Hematopoietic multipotent progenitor cell treated with erythropoietin and hydrocortisone succinate and interleukin-3 and kit ligand, for 6 days (in vitro differentiated cells): ENCODE data around the gene MCF2L.

Experiments used
- DNase-seq: peaks from one replicate; pipeline ENCODE4 v3.0.0-alpha.2; 2015

Gene MCF2L

DNA sequence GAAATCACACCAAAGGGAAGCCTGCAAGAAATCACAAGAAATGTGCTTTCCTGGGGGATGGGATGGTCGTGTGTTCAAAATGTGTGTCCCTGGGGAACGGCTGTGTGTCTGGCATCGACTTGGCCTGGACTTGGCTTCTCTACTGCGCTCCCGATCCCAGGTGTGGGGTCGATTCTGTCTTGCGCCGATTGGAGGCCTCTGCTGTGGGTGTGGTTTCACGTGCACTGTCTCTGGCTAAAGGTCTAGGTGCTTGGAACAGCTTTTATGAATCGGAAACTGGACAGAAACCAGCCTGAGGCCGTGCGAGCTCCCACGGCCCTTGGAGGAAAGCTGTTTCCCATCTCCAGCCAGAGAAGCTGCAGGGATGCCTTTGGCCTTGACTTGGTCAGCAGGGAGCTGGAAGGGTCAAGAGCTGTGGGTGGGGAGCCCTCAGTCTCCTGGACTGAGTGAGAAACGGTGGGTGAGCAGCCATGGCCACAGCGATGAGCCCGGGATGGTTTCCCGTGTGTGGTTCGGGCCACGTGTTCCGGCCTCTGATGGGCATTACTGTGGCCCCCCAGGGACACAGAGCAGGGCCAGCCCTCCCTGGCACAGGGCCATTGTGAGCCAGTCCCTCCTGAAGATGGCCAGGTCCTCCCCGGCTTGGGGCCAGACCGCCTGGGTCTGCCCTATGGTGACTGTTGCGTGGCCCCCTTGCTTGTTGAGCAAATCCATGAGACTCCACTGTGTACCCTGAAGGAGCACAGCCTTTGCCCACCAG lies 29.7 kb downstream of the MCF2L start:
- DNase-seq, result no peak

DNA sequence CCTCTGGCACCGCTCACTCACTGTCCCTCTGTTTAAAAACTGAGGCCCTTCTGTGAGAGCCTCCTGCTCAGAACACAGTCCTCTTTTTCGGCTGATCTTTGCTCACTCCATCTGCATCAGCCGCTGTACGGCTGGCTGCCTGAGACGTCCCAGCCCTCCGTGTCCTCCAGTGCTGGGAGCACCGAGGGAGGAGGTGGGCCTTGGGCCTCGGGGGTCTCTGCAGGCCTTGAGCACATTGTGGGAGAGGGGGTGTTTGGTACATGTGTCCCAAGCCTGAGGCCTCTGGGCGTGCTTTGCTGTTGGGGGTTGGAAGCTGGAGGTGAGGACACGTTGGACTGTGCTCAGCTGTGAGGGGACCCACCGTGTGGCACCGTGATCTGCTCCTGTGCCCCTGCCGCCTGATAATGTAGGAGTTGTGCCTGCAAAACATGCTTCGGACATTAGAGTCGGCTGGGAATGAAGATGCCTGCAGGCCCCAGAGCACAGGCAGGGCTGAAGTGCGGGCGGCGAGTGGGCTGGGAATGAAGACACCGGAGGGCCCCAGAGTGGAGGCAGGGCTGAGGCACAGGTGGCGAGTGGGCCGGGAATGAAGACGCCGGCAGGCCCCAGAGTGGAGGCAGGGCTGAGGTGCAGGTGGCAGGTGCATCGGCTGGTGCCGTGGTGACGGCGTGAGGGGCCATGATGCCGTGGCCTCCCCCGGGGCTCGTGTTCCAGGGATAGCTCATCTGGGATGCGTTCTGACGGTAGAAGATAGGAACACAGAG lies 30.6 kb downstream of the MCF2L start:
- DNase-seq, result no peak

GRCh38 chr13:113000575-113000974 lies 31.6 kb downstream of the MCF2L start:
- no peak for DNase-seq

GRCh38 chr13:113001241-113002140 lies 32.5 kb downstream of the MCF2L start:
- DNase-seq, result peak; percentile 28

DNA sequence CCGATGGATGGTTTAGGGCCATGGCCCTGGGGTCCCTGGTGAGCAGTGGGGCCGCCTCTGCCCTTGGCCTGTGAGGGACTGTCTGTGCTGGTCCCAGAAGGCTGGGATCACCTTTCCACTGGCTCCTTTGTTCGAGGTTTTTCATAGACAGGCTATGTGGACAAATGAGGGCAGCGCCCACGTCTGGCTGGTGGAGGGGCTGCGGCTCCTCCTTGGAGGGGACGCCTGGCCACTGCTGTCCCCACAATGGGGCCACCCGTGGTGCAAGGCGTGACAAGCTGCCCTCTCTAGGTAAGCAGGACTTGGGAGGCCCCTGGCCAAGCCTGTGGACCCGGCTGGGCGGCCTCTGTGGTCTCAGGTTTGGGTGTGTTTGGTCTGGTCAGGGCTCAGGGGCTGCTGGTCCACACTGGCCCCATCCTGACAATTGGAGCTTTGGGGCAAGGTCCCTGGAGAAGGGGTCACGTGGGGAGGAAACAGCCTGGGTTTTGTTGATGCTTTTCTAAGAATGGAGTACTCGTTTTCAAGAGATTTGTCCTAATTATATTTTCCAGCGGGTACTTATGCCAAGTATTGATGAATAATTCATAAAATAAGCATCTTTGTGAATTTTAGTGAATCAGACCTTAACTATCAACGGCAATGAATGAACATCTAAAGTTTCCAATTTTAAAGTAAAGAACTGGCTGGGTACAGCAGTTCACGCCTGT lies 33.3 kb downstream of the MCF2L start:
- no peak for DNase-seq

- DNase-seq, result no peak
Observed at GRCh38 chr13:113002913-113003290, 33.9 kb downstream of the MCF2L start.

DNA sequence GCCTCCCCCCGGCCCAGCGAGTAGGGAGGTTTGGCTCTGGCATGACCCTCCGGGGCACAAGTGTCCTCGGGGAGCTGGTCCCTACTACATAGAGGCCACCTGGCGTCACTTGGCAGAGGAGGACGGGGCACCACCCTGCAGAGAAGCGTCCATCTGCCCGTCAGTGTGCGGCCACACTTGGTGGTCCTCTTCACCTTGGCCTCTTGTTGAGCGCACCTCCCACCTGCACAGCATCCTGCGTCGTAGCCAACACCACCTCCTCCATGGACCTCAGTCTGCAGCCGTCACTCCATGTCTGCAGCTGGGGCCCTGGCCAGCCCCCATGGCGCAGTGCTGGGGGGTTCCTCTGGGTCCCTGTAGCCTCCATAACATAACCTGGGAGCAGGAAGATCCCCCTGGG lies 35.1 kb downstream of the MCF2L start:
- DNase-seq, result no peak

- DNase-seq, result no peak
Observed at GRCh38 chr13:113005076-113005865, 36.3 kb downstream of the MCF2L start.

GRCh38 chr13:113005997-113006396 lies 37.0 kb downstream of the MCF2L start:
- DNase-seq, result no peak

- no peak for DNase-seq
Observed at GRCh38 chr13:113006660-113007059, 37.6 kb downstream of the MCF2L start.

DNA sequence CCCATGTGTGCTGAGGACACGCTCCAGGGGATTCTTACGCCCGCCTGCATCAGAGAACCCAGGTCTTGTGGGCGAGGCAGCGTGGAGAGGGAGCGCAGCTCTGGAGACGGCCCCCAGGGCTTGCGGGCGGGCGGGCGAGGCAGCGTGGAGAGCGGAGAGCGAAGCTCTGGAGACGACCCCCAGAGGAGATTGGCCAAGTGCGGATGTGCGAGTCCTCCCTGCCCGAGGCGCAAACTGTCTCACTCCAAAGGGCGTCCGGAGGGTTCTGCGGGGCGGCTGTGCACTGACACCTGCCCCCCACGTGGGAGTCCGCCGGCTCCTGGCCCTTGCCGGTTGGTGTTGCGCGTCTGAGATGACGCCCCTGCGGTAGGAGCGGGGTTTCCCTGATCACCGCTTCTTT lies 39.8 kb downstream of the MCF2L start:
- DNase-seq, result no peak

GRCh38 chr13:113009743-113010509 lies 40.9 kb downstream of the MCF2L start:
- DNase-seq, result no peak

GRCh38 chr13:113010510-113010865 lies 41.5 kb downstream of the MCF2L start:
- no peak for DNase-seq

GRCh38 chr13:113013303-113013702 lies 44.3 kb downstream of the MCF2L start:
- no peak for DNase-seq

DNA sequence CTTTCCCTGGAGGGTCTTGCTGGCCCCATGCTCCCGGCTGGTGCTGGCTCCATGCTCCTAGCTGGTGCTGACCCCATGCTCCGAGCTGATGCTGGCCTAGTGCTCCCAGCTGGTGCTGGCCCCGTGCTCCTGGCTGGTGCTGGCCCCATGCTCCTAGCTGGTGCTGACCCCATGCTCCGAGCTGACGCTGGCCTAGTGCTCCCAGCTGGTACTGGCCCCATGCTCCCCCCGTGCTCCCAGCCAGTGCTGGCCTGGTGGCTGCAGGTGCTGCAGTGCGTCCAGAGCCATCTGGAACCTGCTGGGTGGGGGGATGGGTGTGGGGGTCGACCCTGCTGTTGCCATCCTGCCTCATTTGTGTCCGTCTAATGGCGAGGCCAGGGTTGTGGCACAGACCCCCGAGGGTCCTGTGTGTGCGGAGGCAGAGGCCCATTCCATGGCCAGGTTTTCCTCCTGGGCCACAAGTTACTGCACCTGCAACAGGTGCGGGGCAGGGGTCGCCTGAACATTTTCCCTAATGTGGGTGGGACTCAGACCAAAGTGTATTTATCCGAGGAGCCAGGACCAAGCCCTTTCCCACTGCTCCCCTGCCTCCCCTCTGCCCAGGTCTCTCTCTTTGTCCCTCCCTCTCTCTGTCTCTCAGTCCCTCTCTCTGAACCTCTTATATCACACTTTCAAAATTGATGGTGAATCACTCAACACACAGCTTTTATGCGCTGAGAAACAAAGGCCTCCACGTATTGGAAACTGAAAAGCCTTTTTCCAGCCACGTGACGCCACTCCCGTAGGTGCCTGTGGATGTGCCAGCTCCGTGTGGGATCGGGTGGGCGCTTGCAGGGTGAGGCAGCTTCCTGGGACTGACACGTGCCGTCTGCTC lies 45.1 kb downstream of the MCF2L start:
- DNase-seq, result no peak

DNA sequence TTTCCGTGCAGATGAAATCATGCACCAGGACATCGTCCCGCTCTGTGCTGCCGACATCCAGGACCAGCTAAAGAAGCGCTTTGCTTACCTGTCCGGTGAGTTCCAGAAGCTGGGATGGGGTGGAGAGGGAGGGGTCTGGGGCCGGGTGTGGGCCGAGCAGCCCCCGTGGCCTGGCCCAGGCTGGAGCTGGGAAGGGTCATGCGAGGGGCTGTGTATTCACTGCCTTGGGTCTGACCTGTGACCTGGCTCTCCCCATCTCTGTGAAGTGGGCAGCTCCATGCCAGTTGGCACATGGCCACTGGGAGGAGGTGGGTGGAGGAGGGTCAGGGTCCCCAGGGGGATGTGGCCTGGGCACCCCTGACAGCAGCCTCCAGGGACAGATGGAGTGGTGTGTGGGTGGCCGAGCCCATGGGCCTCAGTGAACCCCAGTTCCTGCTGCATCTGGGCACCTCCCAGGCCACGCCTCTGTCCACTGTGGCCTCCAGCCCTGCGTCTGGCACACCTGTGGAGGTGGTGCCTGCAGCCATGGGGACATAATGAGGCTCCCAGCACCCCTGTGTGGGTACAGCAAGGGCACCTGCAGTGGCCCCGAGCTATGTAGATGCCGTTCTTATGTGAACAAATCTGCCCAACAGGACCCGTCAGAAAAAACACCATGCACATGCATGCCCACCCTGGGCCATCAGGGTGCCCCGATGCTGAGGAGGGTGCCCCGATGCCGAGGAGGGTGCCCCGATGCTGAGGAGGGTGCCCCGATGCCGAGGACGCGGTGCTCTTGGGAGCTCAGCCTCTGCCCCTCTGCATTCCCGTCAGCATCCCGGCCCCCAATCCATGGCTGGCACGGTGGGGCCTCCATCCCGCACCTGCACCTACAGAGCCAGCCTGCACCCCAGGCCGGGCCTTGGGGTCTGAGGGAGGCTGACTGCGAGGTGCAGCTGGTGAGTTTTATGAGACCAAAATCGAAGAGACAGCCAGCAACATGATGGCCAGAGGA lies 46.0 kb downstream of the MCF2L start:
- no peak for DNase-seq

DNA sequence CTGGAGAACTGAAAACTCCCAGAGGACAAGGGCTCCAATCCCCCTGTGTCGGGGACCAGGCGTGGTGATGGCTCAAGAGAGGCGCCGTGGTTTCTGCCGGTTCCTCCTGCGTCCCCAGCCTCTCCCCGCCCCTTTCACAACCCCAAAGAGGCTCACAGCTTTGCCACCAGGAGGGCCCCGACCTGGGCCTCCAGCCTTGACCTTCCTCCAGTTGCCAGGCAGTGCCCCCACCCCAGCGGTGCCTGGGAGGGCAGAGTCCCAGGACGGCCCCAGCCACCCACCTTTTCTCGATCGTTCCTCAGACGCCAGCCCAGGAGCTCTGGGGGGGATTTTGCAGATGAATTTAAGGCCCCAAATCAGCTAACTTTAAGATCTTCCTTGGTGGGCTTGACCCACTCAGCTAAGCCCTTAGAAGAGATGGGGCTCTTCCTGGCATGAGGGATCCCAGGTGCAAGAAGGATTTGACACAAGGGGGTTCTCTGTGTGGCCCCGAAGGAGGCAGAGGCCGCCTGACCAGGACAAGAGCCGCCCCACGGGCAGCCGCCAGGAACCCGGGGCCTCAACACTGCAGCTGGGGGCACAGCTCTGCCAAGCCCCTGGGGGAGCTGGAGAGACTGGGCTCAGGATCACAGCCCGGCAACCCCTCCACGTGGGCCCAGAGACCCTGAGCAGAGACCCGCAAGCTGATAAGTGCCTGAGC lies 47.0 kb downstream of the MCF2L start:
- no peak for DNase-seq
